H1 (cell line): ENCODE results near the gene PNMA6E. TPM values are rescaled to one million over a fixed set of nuclear protein-coding genes. Genes with fewer than 3 reads are reported as not detected.

Experiments used
- CTCF ChIA-PET: fragments of 300-600 bp; sonication (Branson Sonifier 250); formaldehyde crosslinking; loops from one replicate; lab custom pipeline; 2021; ENCODE audit not compliant: partially characterized antibody; lab: Charles Lee
- POLR2A ChIA-PET: fragments of 300-600 bp; sonication (Branson Sonifier 250); formaldehyde crosslinking; loops from one replicate; lab custom pipeline; 2021; ENCODE audit warnings: inconsistent platforms; ENCODE audit not compliant: partially characterized antibody; lab: Charles Lee
- DNase-seq, 2 experiments: peaks; one replicate each; pipeline versions ENCODE4 v3.0.0 to v3.0.0-alpha.2; 2010 to 2022; ENCODE audit warnings: low spot score in 2 of 2, low read depth in 1 of 2, mixed read lengths in 1 of 2
- FAIRE-seq: peaks from 2 replicates; lab custom pipeline; 2011; peaks lifted over from hg19 to GRCh38; lab: Jason Lieb, UNC
- H2AFZ ChIP-seq: 2 replicates; pipeline ENCODE4 v1.8.1; 2012; ENCODE audit warnings: low read length, inconsistent platforms
- H2AK5ac ChIP-seq: 2 replicates; pipeline ENCODE4 v1.6.1; 2013; ENCODE audit warnings: low read depth, low read length
- H2BK120ac ChIP-seq: replicated peaks from 2 replicates; pipeline ENCODE3; 2013; ENCODE audit warnings: low read depth, low read length, inconsistent platforms
- H2BK12ac ChIP-seq: 2 replicates; pipeline ENCODE4 v1.6.1; 2013; ENCODE audit warnings: low read depth, low read length
- H2BK15ac ChIP-seq: 2 replicates; pipeline ENCODE4 v1.6.1; 2013; ENCODE audit warnings: low read length
- H2BK20ac ChIP-seq: 2 replicates; pipeline ENCODE4 v1.6.1; 2013; ENCODE audit warnings: low read length
- H2BK5ac ChIP-seq: 2 replicates; pipeline ENCODE4 v1.6.1; 2013; ENCODE audit warnings: low read depth, low read length
- H3K14ac ChIP-seq: 2 replicates; pipeline ENCODE4 v1.6.1; 2013; ENCODE audit warnings: inconsistent platforms; ENCODE audit not compliant: insufficient read length
- H3K18ac ChIP-seq: 2 replicates; pipeline ENCODE4 v1.6.1; 2013; ENCODE audit warnings: low read length; ENCODE audit errors: extremely low read depth
- H3K23ac ChIP-seq: 2 replicates; pipeline ENCODE4 v1.6.1; 2013; ENCODE audit warnings: inconsistent platforms; ENCODE audit not compliant: insufficient read length
- H3K23me2 ChIP-seq: 2 replicates; pipeline ENCODE4 v1.6.1; 2013; ENCODE audit warnings: low read depth, low read length
- H3K27ac ChIP-seq: 2 replicates; pipeline ENCODE4 v1.6.1; 2011; ENCODE audit warnings: low read depth, low read length, inconsistent platforms
- H3K27me3 ChIP-seq, 4 experiments: replicated peaks in 1 of 4; 1 replicate in 1 of 4; 2 replicates in 3 of 4; pipeline versions ENCODE4 v1.6.1 to v1.8.1; 2011 to 2013; ENCODE audit warnings: low read length in 3 of 4, mild to moderate bottlenecking in 3 of 4, inconsistent platforms in 2 of 4, mixed read lengths in 2 of 4, moderate library complexity in 1 of 4; ENCODE audit not compliant: control insufficient read depth in 3 of 4, insufficient read depth in 3 of 4; ENCODE audit errors: extremely low read depth in 1 of 4
- H3K36me3 ChIP-seq, 4 experiments: 2 replicates each; pipeline versions ENCODE4 v1.6.1 to v1.8.1; 2011 to 2013; ENCODE audit warnings: mild to moderate bottlenecking in 4 of 4, low read length in 3 of 4, moderate library complexity in 2 of 4, control low read depth in 1 of 4, inconsistent platforms in 1 of 4; ENCODE audit not compliant: insufficient read depth in 4 of 4, control insufficient read depth in 2 of 4
- H3K4ac ChIP-seq: replicated peaks from 2 replicates; pipeline ENCODE3; 2013; ENCODE audit warnings: low read length, low read depth, mixed read lengths, inconsistent platforms; ENCODE audit not compliant: insufficient read length
- H3K4me1 ChIP-seq, 4 experiments: replicated peaks in 1 of 4; 1 replicate in 1 of 4; 2 replicates in 3 of 4; pipeline versions ENCODE4 v1.6.1 to v1.8.1; 2011 to 2013; ENCODE audit warnings: low read length in 3 of 4, inconsistent platforms in 2 of 4, mixed read lengths in 1 of 4; ENCODE audit not compliant: insufficient read depth in 4 of 4, control insufficient read depth in 3 of 4
- H3K4me2 ChIP-seq, 2 experiments: 2 replicates each; pipeline versions ENCODE4 v1.6.1 to v1.8.1; 2011 to 2013; ENCODE audit warnings: low read depth in 2 of 2, low read length in 2 of 2, control low read depth in 1 of 2, inconsistent platforms in 1 of 2, mild to moderate bottlenecking in 1 of 2; ENCODE audit not compliant: insufficient read depth in 1 of 2
- H3K4me3 ChIP-seq, 4 experiments: fragments of 200-600, 300-600 bp in 1 of 4; sonication (generic), shearing (Covaris generic), sonication (Bioruptor Twin) in 1 of 4; 2 replicates each; pipeline versions ENCODE4 v1.5.1 to v1.8.1; 2011 to 2016; ENCODE audit warnings: low read length in 4 of 4, low read depth in 3 of 4, control low read depth in 2 of 4, inconsistent platforms in 2 of 4, mild to moderate bottlenecking in 2 of 4, mixed read lengths in 1 of 4, moderate library complexity in 1 of 4; ENCODE audit not compliant: insufficient read depth in 2 of 4; ENCODE audit errors: extremely low read depth in 1 of 4
- H3K56ac ChIP-seq: replicated peaks from 2 replicates; pipeline ENCODE3; 2013; ENCODE audit warnings: low read depth, mild to moderate bottlenecking, mixed read lengths, low read length, inconsistent platforms; ENCODE audit not compliant: insufficient read length
- H3K79me1 ChIP-seq: 2 replicates; pipeline ENCODE4 v1.6.1; 2013; ENCODE audit warnings: low read depth, low read length, control low read depth
- H3K79me2 ChIP-seq, 2 experiments: 2 replicates each; pipeline versions ENCODE4 v1.6.1 to v1.8.1; 2012 to 2013; ENCODE audit warnings: low read length in 2 of 2, mild to moderate bottlenecking in 2 of 2, inconsistent platforms in 1 of 2; ENCODE audit not compliant: insufficient read depth in 2 of 2, control insufficient read depth in 1 of 2
- H3K9ac ChIP-seq, 4 experiments: replicated peaks in 1 of 4; 1 replicate in 1 of 4; 2 replicates in 3 of 4; pipeline versions ENCODE4 v1.6.1 to v1.8.1; 2011 to 2013; ENCODE audit warnings: low read depth in 3 of 4, low read length in 3 of 4, control low read depth in 2 of 4, mild to moderate bottlenecking in 2 of 4, moderate library complexity in 2 of 4, inconsistent platforms in 1 of 4; ENCODE audit errors: extremely low read depth in 1 of 4
- H3K9me3 ChIP-seq, 2 experiments: 2 replicates each; pipeline versions ENCODE4 v1.6.1 to v1.8.1; 2012 to 2013; ENCODE audit warnings: mild to moderate bottlenecking in 2 of 2, moderate library complexity in 2 of 2, control low read depth in 1 of 2, inconsistent platforms in 1 of 2, low read depth in 1 of 2, low read length in 1 of 2, mixed read lengths in 1 of 2; ENCODE audit not compliant: insufficient read depth in 2 of 2
- H4K20me1 ChIP-seq, 2 experiments: replicated peaks in 1 of 2; 2 replicates each; pipeline versions ENCODE3 to v1.8.1; 2011 to 2013; ENCODE audit warnings: inconsistent platforms in 2 of 2, low read length in 2 of 2, mild to moderate bottlenecking in 1 of 2; ENCODE audit not compliant: insufficient read depth in 2 of 2, control insufficient read depth in 1 of 2
- H4K5ac ChIP-seq: 2 replicates; pipeline ENCODE4 v1.6.1; 2013; ENCODE audit warnings: low read length, low read depth, mixed read lengths, inconsistent platforms; ENCODE audit not compliant: insufficient read length
- H4K8ac ChIP-seq: 2 replicates; pipeline ENCODE4 v1.8.0; 2013; ENCODE audit warnings: mild to moderate bottlenecking, moderate library complexity, low read length, inconsistent platforms; ENCODE audit not compliant: insufficient read depth; ENCODE audit errors: extremely low read depth
- H4K91ac ChIP-seq: replicated peaks from 2 replicates; pipeline ENCODE3; 2013; ENCODE audit warnings: low read length, mixed read lengths, inconsistent platforms; ENCODE audit not compliant: insufficient read length
- ASH2L ChIP-seq: fragments of 200-600, 300-600 bp; sonication (generic); IDR thresholded peaks from one replicate; pipeline ENCODE4 v1.7.1; 2017; ENCODE audit warnings: low read length
- CHD2 ChIP-seq: IDR thresholded peaks from 2 replicates; pipeline ENCODE4 v1.6.1; 2012; ENCODE audit warnings: low read length, improper control_type of control experiment
- EGR1 ChIP-seq: IDR thresholded peaks from 2 replicates; pipeline ENCODE4 v1.6.1; 2011; ENCODE audit warnings: low read depth, low read length, borderline replicate concordance
- HDAC6 ChIP-seq: IDR thresholded peaks from one replicate; pipeline ENCODE4 v1.7.1; 2012; ENCODE audit warnings: low read depth, mild to moderate bottlenecking, inconsistent platforms, low read length, moderate library complexity
- JUN ChIP-seq: IDR thresholded peaks from 2 replicates; pipeline ENCODE4 v1.6.1; 2011; ENCODE audit warnings: low read depth, mild to moderate bottlenecking, improper control_type of control experiment, low read length
- JUND ChIP-seq: IDR thresholded peaks from 2 replicates; pipeline ENCODE4 v1.6.1; 2011; ENCODE audit warnings: mild to moderate bottlenecking, improper control_type of control experiment, low read length
- KDM4A ChIP-seq: IDR thresholded peaks from one replicate; pipeline ENCODE4 v1.7.1; 2012; ENCODE audit warnings: low read depth, mild to moderate bottlenecking, moderate library complexity, low read length, inconsistent platforms; ENCODE audit not compliant: severe bottlenecking
- POLR2A ChIP-seq, 2 experiments: IDR thresholded peaks; 1 replicate in 1 of 2; 2 replicates in 1 of 2; pipeline ENCODE4 v1.6.1; 2011; ENCODE audit warnings: low read depth in 2 of 2, low read length in 2 of 2, mild to moderate bottlenecking in 2 of 2; ENCODE audit errors: control extremely low read depth in 1 of 2
- POLR2AphosphoS5 ChIP-seq: IDR thresholded peaks from 2 replicates; pipeline ENCODE4 v1.6.1; 2011; ENCODE audit warnings: low read depth, low read length
- SIN3A ChIP-seq, 2 experiments: IDR thresholded peaks in 1 of 2; conservative IDR thresholded peaks in 1 of 2; 2 replicates each; pipeline ENCODE4 v1.6.1; 2011 to 2012; ENCODE audit warnings: low read length in 2 of 2, improper control_type of control experiment in 1 of 2, low read depth in 1 of 2, mild to moderate bottlenecking in 1 of 2
- SIX5 ChIP-seq: IDR thresholded peaks from 2 replicates; pipeline ENCODE4 v1.6.1; 2011; ENCODE audit warnings: mild to moderate bottlenecking, low read depth, low read length
- SUZ12 ChIP-seq: fragments of 200-600 bp; sonication (generic); IDR thresholded peaks from 2 replicates; pipeline ENCODE4 v1.6.1; 2012; ENCODE audit warnings: mild to moderate bottlenecking, inconsistent platforms, low read length, moderate library complexity, mixed read lengths
- TAF7 ChIP-seq: optimal IDR thresholded peaks from 2 replicates; pipeline ENCODE3; 2011; ENCODE audit warnings: low read depth, mild to moderate bottlenecking, inconsistent platforms, low read length, moderate library complexity, borderline replicate concordance
- TCF12 ChIP-seq: IDR thresholded peaks from 2 replicates; pipeline ENCODE4 v1.6.1; 2011; ENCODE audit warnings: low read depth, mild to moderate bottlenecking, low read length
- WGBS, 2 experiments: shearing (Covaris generic) in 1 of 2; methylation state at CpG; one replicate each; pipeline versions ENCODE4 v1.1.6 to v1.1.7; 2013 to 2015; ENCODE audit warnings: low lambda C conversion rate in 2 of 2, mixed read lengths in 2 of 2, inconsistent platforms in 1 of 2, low coverage in 1 of 2, missing lambda C conversion rate in 1 of 2; ENCODE audit not compliant: insufficient replicate concordance in 2 of 2, insufficient coverage in 1 of 2, insufficient read length in 1 of 2; ENCODE audit errors: extremely low coverage in 1 of 2, missing lambda C conversion rate in 1 of 2; 5-methylcytosine and 5-hydroxymethylcytosine counted together
- polyA plus RNA-seq, 7 experiments: library from polyadenylated mRNA; depleted of rRNA in 3 of 7; stranded (reverse) in 5 of 7; unstranded in 2 of 7; fragments of >200 nt in 5 of 7; fragments of 200-250 nt in 2 of 7; gene quantifications; 1 replicate in 5 of 7; 2 replicates in 1 of 7; 4 replicates in 1 of 7; pipeline versions ENCODE4 v1.2.1 to v1.2.3, GENCODE V29; 2011 to 2013; ENCODE audit warnings: missing spikeins in 2 of 7, mixed read lengths in 2 of 7
- total RNA-seq: library from RNA; stranded (reverse); fragmentation: NEBNext Ultra II Directional; extraction: Animal tissue kit (Norgen Biotek cat#: 25700); gene quantifications from 2 replicates; pipeline ENCODE4 v1.2.1, GENCODE V29; 2021

The PNMA6E gene
- total and polyA plus RNA-seq, 2 of the 8 experiments (the other 6 are each of a cell fraction or from before 2014, with no cell fraction given): not detected

- H2BK20ac ChIP-seq: no peak overlapping the region
- POLR2A ChIA-PET: no interaction called here
- no peaks in the 10 kb centered on the region for H3K9me3 ChIP-seq
- no peaks in the 10 kb centered on the region for H3K23me2 ChIP-seq
- H4K8ac ChIP-seq: no peak overlapping the region
- 82% methylated on average over 8 of the region's 8 CpGs; no CpG with 5 or more reads in 1 of the 2 experiments for WGBS, 2 experiments
- H3K4me3 ChIP-seq: no peak overlapping the region
- CTCF ChIA-PET: no interaction called here
- no peak overlapping the region for H3K4ac ChIP-seq
- H4K91ac ChIP-seq: no peak overlapping the region
- H3K4me2 ChIP-seq: no peak overlapping the region
- no peak overlapping the region for H2AK5ac ChIP-seq
- no peaks in the 10 kb centered on the region for H4K20me1 ChIP-seq
- H2AFZ ChIP-seq: no peak overlapping the region
- no peak for FAIRE-seq
- H3K79me1 ChIP-seq: no peaks in the 10 kb centered on the region
- H2BK5ac ChIP-seq: no peak overlapping the region
- no peak overlapping the region for H3K27ac ChIP-seq
- no peak overlapping the region for H3K56ac ChIP-seq
- H3K23ac ChIP-seq: no peak overlapping the region
- H2BK15ac ChIP-seq: no peak overlapping the region
- no peak overlapping the region for H3K9ac ChIP-seq
- H3K18ac ChIP-seq: no peak overlapping the region
- no peak overlapping the region for H2BK12ac ChIP-seq
- DNase-seq: no peak
- no peak overlapping the region for H2BK120ac ChIP-seq
- H3K27me3 ChIP-seq: no peaks in the 10 kb centered on the region
- no peak overlapping the region for H3K14ac ChIP-seq
- H3K4me1 ChIP-seq: no peaks in the 10 kb centered on the region
- H3K79me2 ChIP-seq: no peaks in the 10 kb centered on the region
- no peaks in the 10 kb centered on the region for H3K36me3 ChIP-seq
- H4K5ac ChIP-seq: no peak overlapping the region
- no peak for TF ChIP-seq EGR1
- TF ChIP-seq TAF7: no peak
- TF ChIP-seq HDAC6: no peak
- TF ChIP-seq JUND: no peak
- no peak for TF ChIP-seq TCF12
- no peak for TF ChIP-seq JUN
- no peak for TF ChIP-seq ASH2L
- TF ChIP-seq POLR2AphosphoS5: no peak
- no peak for TF ChIP-seq POLR2A (IDR thresholded peaks at IDR 0.05; ENCODE audit: control extremely low read depth in 1 of 2, low read depth in 2 of 2, low read length in 2 of 2)
- TF ChIP-seq SIN3A (conservative IDR thresholded peaks at IDR 0.05 in 1 of 2, IDR thresholded peaks at IDR 0.05 in 1 of 2; ENCODE audit: low read depth in 1 of 2, low read length in 2 of 2): no peak
- TF ChIP-seq CHD2: no peak
- no peak for TF ChIP-seq SIX5
- TF ChIP-seq KDM4A: no peak
- no peak for TF ChIP-seq SUZ12
Measured at GRCh38 chrX:153370293-153371055, 30.7 kb downstream of the PNMA6E start.
